ENCODE measurements around the gene CDC42BPG. TPM values are rescaled to one million over a fixed set of nuclear protein-coding genes. Genes with fewer than 3 reads are reported as not detected.
A peak's percentile ranks its signal among the peaks of the same experiment; 100 is the strongest.

CDC42BPG gene
- total RNA-seq, 2 donors from 2014 or later, result 1.1 to 1.5 TPM

- peaks cover 73% of the 10 kb centered on the region for H3K4me1 Mint-ChIP-seq (ENCODE audit: low read depth)
These were observed 41.2 kb upstream of the CDC42BPG start for GRCh38 chr11:64885367-64886286.

GRCh38 chr11:64884019-64884418 lies 39.6 kb upstream of the CDC42BPG start:
- no peaks in the 10 kb centered on the region for H3K27me3 Mint-ChIP-seq (ENCODE audit: low read depth)
- H3K27ac Mint-ChIP-seq, result no peak overlapping the region
- no peak for DNase-seq
- peaks cover 86% of the 10 kb centered on the region for H3K4me1 Mint-ChIP-seq (ENCODE audit: low read depth)
- no peak overlapping the region for H3K4me3 Mint-ChIP-seq
- H3K36me3 Mint-ChIP-seq (ENCODE audit: insufficient read depth in 2 of 2), result no peaks in the 10 kb centered on the region
- H3K9me3 Mint-ChIP-seq, result no peaks in the 10 kb centered on the region
- no peak for ATAC-seq (replicated peaks in 1 of 2)

More at GRCh38 chr11:64885367-64886286, 41.2 kb upstream of the CDC42BPG start:
- Mint-ChIP-seq H3K9me3 (no peaks in the 10 kb centered on the region), H3K27me3 (ENCODE audit: low read depth) (no peaks in the 10 kb centered on the region), H3K4me3 (peak overlapping the region; percentile 60 to 95), H3K27ac (peak overlapping the region; percentile 98), H3K36me3 (ENCODE audit: insufficient read depth in 2 of 2) (no peaks in the 10 kb centered on the region)
- peak; percentile 81 to 83 for ATAC-seq (replicated peaks in 1 of 2)
- peak; percentile 54 to 59 for DNase-seq

GRCh38 chr11:64883575-64883974 lies 39.1 kb upstream of the CDC42BPG start:
- no peak overlapping the region for H3K4me3 Mint-ChIP-seq
- H3K9me3 Mint-ChIP-seq, result no peaks in the 10 kb centered on the region
- DNase-seq (no peak), ATAC-seq (replicated peaks in 1 of 2) (no peak)
- no peaks in the 10 kb centered on the region for H3K36me3 Mint-ChIP-seq (ENCODE audit: insufficient read depth in 2 of 2)
- H3K4me1 Mint-ChIP-seq (ENCODE audit: low read depth), result peaks cover 84% of the 10 kb centered on the region
- no peaks in the 10 kb centered on the region for H3K27me3 Mint-ChIP-seq (ENCODE audit: low read depth)
- H3K27ac Mint-ChIP-seq, result no peak overlapping the region

DNA sequence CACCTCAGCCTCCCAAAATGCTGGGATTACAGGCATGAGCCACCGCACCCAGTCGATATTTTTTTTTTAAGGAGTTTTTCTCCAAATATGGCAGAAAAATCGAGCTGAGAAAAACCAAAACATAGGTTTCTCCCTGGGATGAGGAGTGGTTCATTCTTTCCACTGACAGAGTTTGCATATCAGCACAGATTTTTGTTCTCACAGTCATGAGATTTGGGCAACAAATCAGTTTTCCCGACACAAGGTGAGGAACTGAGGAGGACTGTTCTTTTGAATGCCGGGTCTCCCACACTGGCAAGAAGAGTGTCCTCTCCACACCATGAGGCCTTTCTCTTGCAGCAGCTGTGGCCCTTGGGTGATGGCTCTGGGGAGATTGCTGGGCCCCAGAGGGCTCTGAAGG lies 37.8 kb upstream of the CDC42BPG start:
- H3K27me3 Mint-ChIP-seq (ENCODE audit: low read depth), result no peaks in the 10 kb centered on the region
- peaks cover 72% of the 10 kb centered on the region for H3K4me1 Mint-ChIP-seq (ENCODE audit: low read depth)
- no peaks in the 10 kb centered on the region for H3K9me3 Mint-ChIP-seq
- no peak overlapping the region for H3K4me3 Mint-ChIP-seq
- peaks cover 4 to 5% of the 10 kb centered on the region in 2 donors for H3K36me3 Mint-ChIP-seq (ENCODE audit: insufficient read depth in 2 of 2)
- H3K27ac Mint-ChIP-seq, result no peak overlapping the region
- no peak for DNase-seq
- ATAC-seq (replicated peaks in 1 of 2), result no peak

- H3K4me3 Mint-ChIP-seq, result peak overlapping the region in 1 of 2 donors; percentile 94
- H3K4me1 Mint-ChIP-seq (ENCODE audit: low read depth), result peaks cover 70% of the 10 kb centered on the region
- ATAC-seq (replicated peaks in 1 of 2) (no peak), DNase-seq (no peak)
- no peaks in the 10 kb centered on the region for H3K27me3 Mint-ChIP-seq (ENCODE audit: low read depth)
- H3K27ac Mint-ChIP-seq, result no peak overlapping the region
- peaks cover 9 to 11% of the 10 kb centered on the region in 2 donors for H3K36me3 Mint-ChIP-seq (ENCODE audit: insufficient read depth in 2 of 2)
- no peaks in the 10 kb centered on the region for H3K9me3 Mint-ChIP-seq
These were observed 37.0 kb upstream of the CDC42BPG start for GRCh38 chr11:64881476-64881875.

- Mint-ChIP-seq H3K4me3 (peak overlapping the region; percentile 94 to 95), H3K9me3 (no peaks in the 10 kb centered on the region), H3K27ac (peak overlapping the region; percentile 90), H3K36me3 (ENCODE audit: insufficient read depth in 2 of 2) (peaks cover 17% of the 10 kb centered on the region in 2 donors), H3K4me1 (ENCODE audit: low read depth) (peaks cover 65% of the 10 kb centered on the region), H3K27me3 (ENCODE audit: low read depth) (no peaks in the 10 kb centered on the region)
- no peak for ATAC-seq (replicated peaks in 1 of 2)
- no peak for DNase-seq
These were observed 36.0 kb upstream of the CDC42BPG start for GRCh38 chr11:64880240-64881001.

GRCh38 chr11:64879244-64879900 lies 34.9 kb upstream of the CDC42BPG start:
- H3K27me3 Mint-ChIP-seq (ENCODE audit: low read depth), result no peaks in the 10 kb centered on the region
- ATAC-seq (replicated peaks in 1 of 2) (no peak), DNase-seq (no peak)
- H3K4me1 Mint-ChIP-seq (ENCODE audit: low read depth), result peaks cover 66% of the 10 kb centered on the region
- H3K27ac Mint-ChIP-seq, result peak overlapping the region; percentile 90
- peak overlapping the region; percentile 94 to 95 for H3K4me3 Mint-ChIP-seq
- H3K36me3 Mint-ChIP-seq (ENCODE audit: insufficient read depth in 2 of 2), result peaks cover 20 to 23% of the 10 kb centered on the region in 2 donors
- no peaks in the 10 kb centered on the region for H3K9me3 Mint-ChIP-seq

- H3K36me3 Mint-ChIP-seq (ENCODE audit: insufficient read depth in 2 of 2), result peaks cover 22 to 26% of the 10 kb centered on the region in 2 donors
- H3K4me3 Mint-ChIP-seq, result peak within 1 kb of the TSS; percentile 94 to 95
- H3K27me3 Mint-ChIP-seq (ENCODE audit: low read depth), result no peaks in the 10 kb centered on the region
- DNase-seq, result peak; percentile 99 to 100
- H3K9me3 Mint-ChIP-seq, result no peaks in the 10 kb centered on the region
- peak; percentile 73 to 82 for ATAC-seq (replicated peaks in 1 of 2)
- peaks cover 65% of the 10 kb centered on the region for H3K4me1 Mint-ChIP-seq (ENCODE audit: low read depth)
- peak within 1 kb of the TSS; percentile 94 for H3K27ac Mint-ChIP-seq
These were observed 34.2 kb upstream of the CDC42BPG start, which contains the start of gene EHD1 for GRCh38 chr11:64878494-64879243. TSS of gene EHD1 (minus strand) at chr11:64878621. CDS start at chr11:64878464, 157 bp downstream.

GRCh38 chr11:64878223-64878493 lies 33.7 kb upstream of the CDC42BPG start:
- Mint-ChIP-seq H3K4me3 (peak overlapping the region; percentile 94 to 95), H3K27me3 (ENCODE audit: low read depth) (no peaks in the 10 kb centered on the region), H3K36me3 (ENCODE audit: insufficient read depth in 2 of 2) (peaks cover 25 to 28% of the 10 kb centered on the region in 2 donors), H3K27ac (peak overlapping the region; percentile 92), H3K9me3 (no peaks in the 10 kb centered on the region), H3K4me1 (ENCODE audit: low read depth) (peaks cover 65% of the 10 kb centered on the region)
- no peak for DNase-seq
- no peak for ATAC-seq (replicated peaks in 1 of 2)

- Mint-ChIP-seq H3K27me3 (ENCODE audit: low read depth) (no peaks in the 10 kb centered on the region), H3K36me3 (ENCODE audit: insufficient read depth in 2 of 2) (peaks cover 27 to 32% of the 10 kb centered on the region in 2 donors), H3K9me3 (no peaks in the 10 kb centered on the region), H3K4me1 (ENCODE audit: low read depth) (peaks cover 68% of the 10 kb centered on the region), H3K4me3 (peak overlapping the region; percentile 94 to 95), H3K27ac (peak overlapping the region; percentile 94)
- ATAC-seq (replicated peaks in 1 of 2), result peak in 1 of 2 donors; percentile 2
- peak in 1 of 2 donors; percentile 54 for DNase-seq
These were observed 33.2 kb upstream of the CDC42BPG start for GRCh38 chr11:64877390-64878222.

DNA sequence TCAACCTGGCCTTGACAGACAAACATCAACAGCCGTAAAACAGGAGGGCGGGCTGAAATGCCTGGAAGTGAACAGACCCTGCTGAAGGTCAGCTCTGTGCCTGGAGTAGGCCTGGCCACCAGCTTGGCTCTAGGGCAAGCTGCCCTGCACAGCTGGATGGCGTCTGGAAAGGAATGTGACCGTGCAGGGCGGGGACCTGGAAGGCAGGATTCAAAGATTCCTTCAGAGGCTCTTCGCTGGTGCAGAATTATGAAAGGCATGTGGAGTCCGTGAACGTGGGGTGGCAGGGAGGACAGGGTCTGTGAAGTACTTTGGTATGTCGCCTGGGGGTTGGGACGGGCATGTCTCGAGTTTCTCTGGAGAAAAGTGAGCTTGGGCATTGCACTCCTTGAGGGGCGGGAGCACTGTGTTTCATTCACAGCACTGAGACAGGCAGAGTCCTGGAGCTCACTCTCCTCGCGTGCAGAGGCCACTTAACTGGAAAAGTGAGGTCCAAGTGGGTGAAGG lies 32.4 kb upstream of the CDC42BPG start:
- Mint-ChIP-seq H3K27me3 (ENCODE audit: low read depth) (no peaks in the 10 kb centered on the region), H3K36me3 (ENCODE audit: insufficient read depth in 2 of 2) (peaks cover 27 to 35% of the 10 kb centered on the region in 2 donors), H3K4me3 (peak overlapping the region; percentile 94 to 95), H3K9me3 (no peaks in the 10 kb centered on the region), H3K4me1 (ENCODE audit: low read depth) (peaks cover 68% of the 10 kb centered on the region), H3K27ac (peak overlapping the region; percentile 94)
- DNase-seq (no peak), ATAC-seq (replicated peaks in 1 of 2) (no peak)

Measured in activated T-cell treated with anti-CD3 and anti-CD28 coated beads, Interleukin-2, amount 50 U/mL, for 72 hours (primary cell).